HG02973 (cell line): ENCODE measurements around the gene BLNK.

Experiments
- ATAC-seq: cut with Tn5 transposase; IDR thresholded peaks from one replicate; pipeline ENCODE4 v1.9.1; 2021; ENCODE audit warnings: moderate library complexity; ENCODE audit not compliant: unreplicated experiment

BLNK gene

GRCh38 chr10:96153070-96153469 lies 118.3 kb downstream of the BLNK start:
- no peak for ATAC-seq

- no peak for ATAC-seq
Observed at GRCh38 chr10:96152437-96152836, 118.9 kb downstream of the BLNK start.
